Measurements from ENCODE around the gene KLF11. TPM values are rescaled to one million over a fixed set of nuclear protein-coding genes. Genes with fewer than 3 reads are reported as not detected.

KLF11 gene
- total and polyA plus RNA-seq, 2 of the 8 experiments (the other 6 are each of a cell fraction or from before 2014, with no cell fraction given): 6.4 to 10.1 TPM

DNA sequence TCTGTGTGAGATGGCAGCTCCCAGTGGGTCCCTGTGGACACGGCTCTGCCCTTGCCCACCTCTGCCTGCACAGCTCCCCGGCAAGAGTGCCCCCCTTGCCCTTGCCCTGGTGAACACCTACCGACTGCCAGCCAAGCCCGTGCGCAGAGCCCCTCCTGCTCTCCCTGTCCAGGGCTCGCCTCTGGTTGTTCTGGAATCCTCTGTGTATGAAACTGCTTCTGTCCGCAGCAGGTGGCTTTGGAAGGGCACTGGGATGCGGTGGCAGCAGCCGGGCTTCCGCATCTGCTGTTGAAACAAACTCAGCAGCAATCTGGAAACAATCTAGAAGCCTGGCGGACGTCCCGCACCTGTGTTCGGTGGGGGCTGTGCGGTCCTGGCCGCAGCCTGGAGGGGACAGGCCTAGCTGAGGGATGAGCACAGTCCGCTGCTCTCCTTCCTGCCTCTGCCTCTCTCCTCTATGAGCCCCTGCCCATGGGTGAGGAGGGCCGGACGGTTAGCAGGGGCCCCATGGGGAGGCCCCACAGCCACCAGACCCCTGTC is 34.0 kb upstream of the KLF11 start:
- no peaks in the 10 kb centered on the region; the same call in 1 of the 2 replicates for H3K23me2 ChIP-seq (ENCODE audit: low read depth, low read length)
- H3K9me3 ChIP-seq (ENCODE audit: insufficient read depth in 2 of 2, low read depth in 1 of 2, low read length in 1 of 2): peaks cover 0 to 2% of the 10 kb centered on the region in 2 experiments; a peak in 1 of 4 replicates
- no peak overlapping the region for H2BK120ac ChIP-seq (replicated peaks; ENCODE audit: low read depth, low read length)
- no peak overlapping the region for H2AFZ ChIP-seq (ENCODE audit: low read length)
- H3K18ac ChIP-seq (ENCODE audit: extremely low read depth, low read length): no peak overlapping the region
- no peak overlapping the region for H4K5ac ChIP-seq (ENCODE audit: insufficient read length, low read depth, low read length)
- H3K56ac ChIP-seq (replicated peaks; ENCODE audit: insufficient read length, low read depth, low read length): no peak overlapping the region
- no peak overlapping the region for H3K4me3 ChIP-seq (ENCODE audit: extremely low read depth in 1 of 4, insufficient read depth in 2 of 4, low read depth in 3 of 4, low read length in 4 of 4)
- ChIA-PET POLR2A (ENCODE audit: partially characterized antibody) (no interaction called here), CTCF (ENCODE audit: partially characterized antibody) (interaction anchor here (1.0 to 4.5 kb wide), 7 partner anchors 13 to 213 kb away, joined by 3 to 23 read pairs (median 3); no protein-coding TSS in a partner anchor)
- H2AK5ac ChIP-seq (ENCODE audit: low read depth, low read length): no peak overlapping the region
- no peak overlapping the region for H3K9ac ChIP-seq (replicated peaks in 1 of 4; ENCODE audit: extremely low read depth in 1 of 4, low read depth in 3 of 4, low read length in 3 of 4)
- H3K79me1 ChIP-seq (ENCODE audit: low read depth, low read length): no peaks in the 10 kb centered on the region
- no peak overlapping the region for H2BK5ac ChIP-seq (ENCODE audit: low read depth, low read length)
- FAIRE-seq (no peak), DNase-seq (ENCODE audit: low read depth in 1 of 2, low spot score in 2 of 2) (no peak)
- no peak for TF ChIP-seq ATF2 (IDR thresholded peaks at IDR 0.05; ENCODE audit: low read length)
- no peak for TF ChIP-seq ZNF274 (IDR thresholded peaks at IDR 0.05; ENCODE audit: borderline replicate concordance, extremely low read depth, low read length)
- TF ChIP-seq RNF2 (IDR thresholded peaks at IDR 0.05; ENCODE audit: borderline replicate concordance, low read depth, low read length, missing control alignments, poor library complexity, severe bottlenecking): no peak
- no peak for TF ChIP-seq TBP (IDR thresholded peaks at IDR 0.05; ENCODE audit: low read depth, low read length)
- no peak overlapping the region for H2BK15ac ChIP-seq (ENCODE audit: low read length)
- no peak overlapping the region for H2BK20ac ChIP-seq (ENCODE audit: low read length)
- no peaks in the 10 kb centered on the region for H3K27me3 ChIP-seq (replicated peaks in 1 of 4; ENCODE audit: control insufficient read depth in 3 of 4, extremely low read depth in 1 of 4, insufficient read depth in 3 of 4, low read length in 3 of 4)
- H3K14ac ChIP-seq (ENCODE audit: insufficient read length): no peak overlapping the region
- no peak overlapping the region for H4K91ac ChIP-seq (replicated peaks; ENCODE audit: insufficient read length, low read length)
- H3K79me2 ChIP-seq (ENCODE audit: control insufficient read depth in 1 of 2, insufficient read depth in 2 of 2, low read length in 2 of 2): no peaks in the 10 kb centered on the region
- H3K4me2 ChIP-seq (ENCODE audit: insufficient read depth in 1 of 2, low read depth in 2 of 2, low read length in 2 of 2): no peak overlapping the region
- H3K23ac ChIP-seq (ENCODE audit: insufficient read length): no peak overlapping the region
- WGBS, 2 experiments (ENCODE audit: extremely low coverage in 1 of 2, insufficient coverage in 1 of 2, insufficient read length in 1 of 2, insufficient replicate concordance in 2 of 2, low coverage in 1 of 2, low lambda C conversion rate in 2 of 2, missing lambda C conversion rate in 1 of 2): 88% methylated on average over 19 of the region's 19 CpGs; no CpG with 5 or more reads in 1 of the 2 experiments
- H4K8ac ChIP-seq (ENCODE audit: extremely low read depth, insufficient read depth, low read length): no peak overlapping the region
- H3K4me1 ChIP-seq (replicated peaks in 1 of 4; ENCODE audit: control insufficient read depth in 3 of 4, insufficient read depth in 4 of 4, low read length in 3 of 4): no peaks in the 10 kb centered on the region
- H3K36me3 ChIP-seq (ENCODE audit: control insufficient read depth in 2 of 4, insufficient read depth in 4 of 4, low read length in 3 of 4): no peaks in the 10 kb centered on the region
- no peak overlapping the region for H3K27ac ChIP-seq (ENCODE audit: low read depth, low read length)
- H3K4ac ChIP-seq (replicated peaks; ENCODE audit: insufficient read length, low read depth, low read length): no peak overlapping the region
- H2BK12ac ChIP-seq (ENCODE audit: low read depth, low read length): no peak overlapping the region
- peaks cover 0 to 2% of the 10 kb centered on the region in 2 experiments for H4K20me1 ChIP-seq (replicated peaks in 1 of 2; ENCODE audit: control insufficient read depth in 1 of 2, insufficient read depth in 2 of 2, low read length in 2 of 2)
